Thoracic aorta (tissue), 2 donors: Measurements from ENCODE around the gene GPC6. TPM values are rescaled to one million over a fixed set of nuclear protein-coding genes. Genes with fewer than 3 reads are reported as not detected.

Source experiments
- ATAC-seq: fragments of 150-250 bp; one replicate; pipeline ENCODE4 v1.8.0; 2017; ENCODE audit warnings: low read depth; ENCODE audit not compliant: insufficient number of reproducible peaks, low FRiP score
- DNase-seq: peaks from one replicate; pipeline ENCODE4 v3.0.0-alpha.2; 2020; ENCODE audit warnings: low spot score
- H3K27ac ChIP-seq, 2 donors: fragments of 200-600 bp; sonication (generic); 1 replicate in 1 of 2; 2 replicates in 1 of 2; pipeline ENCODE4 v1.5.1; 2016; ENCODE audit warnings: mild to moderate bottlenecking in 2 of 2, moderate library complexity in 2 of 2
- H3K27me3 ChIP-seq: fragments of 200-600 bp; sonication (generic); replicated peaks from 2 replicates; pipeline ENCODE4 v1.6.0; 2016; ENCODE audit warnings: mild to moderate bottlenecking; ENCODE audit not compliant: insufficient read depth
- H3K36me3 ChIP-seq: fragments of 200-600 bp; sonication (generic); one replicate; pipeline ENCODE4 v1.5.1; 2016
- H3K4me1 ChIP-seq, 2 donors: fragments of 200-600 bp; sonication (generic); 1 replicate in 1 of 2; 2 replicates in 1 of 2; pipeline versions ENCODE4 v1.5.1 to v1.6.0; 2016; ENCODE audit warnings: low read depth in 2 of 2, mild to moderate bottlenecking in 1 of 2; ENCODE audit not compliant: control insufficient read depth in 1 of 2
- H3K4me3 ChIP-seq: fragments of 200-600 bp; sonication (generic); 2 replicates; pipeline ENCODE4 v1.5.1; 2016; ENCODE audit warnings: mild to moderate bottlenecking
- H3K9me3 ChIP-seq: fragments of 200-600 bp; sonication (generic); 2 replicates; pipeline ENCODE4 v1.5.1; 2016
- total RNA-seq, 2 donors: library from RNA; depleted of rRNA; stranded (reverse); fragments of >200 nt; gene quantifications; one replicate each; pipeline versions ENCODE4 v1.1.0 to v1.2.3, GENCODE V29; 2016
- TF ChIP-seq, protein P1 (sequence below): fragments of 200-600 bp; sonication (generic); IDR thresholded peaks from one replicate; pipeline ENCODE4 v1.5.1; 2019; ENCODE audit warnings: antibody characterized with exemption

GPC6 gene
- total RNA-seq, 2 donors from 2014 or later: 34.9 to 56.4 TPM

DNA sequence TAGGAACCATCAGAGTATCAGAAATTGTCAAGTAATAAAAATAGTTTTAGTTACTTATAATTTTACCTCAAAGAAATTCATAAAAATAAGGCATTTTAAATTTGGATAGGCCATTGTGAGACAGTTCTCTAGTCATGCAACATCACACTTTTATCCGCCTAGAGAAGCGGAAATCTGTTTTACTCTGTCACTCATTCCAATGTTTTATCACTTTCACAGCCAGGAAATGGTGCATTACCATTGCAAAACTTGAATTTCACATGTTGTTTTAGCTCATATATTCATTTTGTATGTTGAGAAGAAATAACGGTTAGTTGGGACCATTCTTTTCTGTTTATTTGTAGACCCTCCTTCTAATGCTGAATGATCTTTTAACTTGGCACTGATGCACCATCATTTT, 427.2 kb downstream of the GPC6 start:
- no peaks in the 10 kb centered on the region for H3K27me3 ChIP-seq
- no peaks in the 10 kb centered on the region for H3K4me1 ChIP-seq
- H3K4me3 ChIP-seq: no peak overlapping the region
- no peak for ATAC-seq
- TF ChIP-seq, protein P1, sequence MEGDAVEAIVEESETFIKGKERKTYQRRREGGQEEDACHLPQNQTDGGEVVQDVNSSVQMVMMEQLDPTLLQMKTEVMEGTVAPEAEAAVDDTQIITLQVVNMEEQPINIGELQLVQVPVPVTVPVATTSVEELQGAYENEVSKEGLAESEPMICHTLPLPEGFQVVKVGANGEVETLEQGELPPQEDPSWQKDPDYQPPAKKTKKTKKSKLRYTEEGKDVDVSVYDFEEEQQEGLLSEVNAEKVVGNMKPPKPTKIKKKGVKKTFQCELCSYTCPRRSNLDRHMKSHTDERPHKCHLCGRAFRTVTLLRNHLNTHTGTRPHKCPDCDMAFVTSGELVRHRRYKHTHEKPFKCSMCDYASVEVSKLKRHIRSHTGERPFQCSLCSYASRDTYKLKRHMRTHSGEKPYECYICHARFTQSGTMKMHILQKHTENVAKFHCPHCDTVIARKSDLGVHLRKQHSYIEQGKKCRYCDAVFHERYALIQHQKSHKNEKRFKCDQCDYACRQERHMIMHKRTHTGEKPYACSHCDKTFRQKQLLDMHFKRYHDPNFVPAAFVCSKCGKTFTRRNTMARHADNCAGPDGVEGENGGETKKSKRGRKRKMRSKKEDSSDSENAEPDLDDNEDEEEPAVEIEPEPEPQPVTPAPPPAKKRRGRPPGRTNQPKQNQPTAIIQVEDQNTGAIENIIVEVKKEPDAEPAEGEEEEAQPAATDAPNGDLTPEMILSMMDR: no peak
- H3K27ac ChIP-seq: no peak overlapping the region
- H3K9me3 ChIP-seq: no peaks in the 10 kb centered on the region
- DNase-seq: no peak
- no peaks in the 10 kb centered on the region for H3K36me3 ChIP-seq

DNA sequence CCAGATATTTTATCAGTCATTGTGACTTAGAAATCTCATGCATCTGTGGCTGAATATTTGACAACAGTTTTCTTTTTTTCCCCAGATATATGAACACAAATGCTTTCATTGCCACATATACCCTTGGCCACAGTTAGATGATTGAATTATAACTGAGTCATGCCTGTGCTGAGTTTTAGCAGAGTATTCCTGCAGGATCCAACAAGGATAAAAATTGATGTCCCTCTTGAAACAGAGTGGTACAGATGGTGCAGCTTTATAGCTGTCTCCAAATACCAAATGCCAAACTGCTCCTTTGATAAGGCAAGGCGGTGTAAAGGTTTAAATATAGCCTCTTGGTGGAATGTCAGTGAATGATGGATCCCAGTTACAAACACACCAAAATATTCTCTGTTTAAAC, 428.5 kb downstream of the GPC6 start:
- Histone ChIP-seq H3K4me3 (no peak overlapping the region), H3K36me3 (no peaks in the 10 kb centered on the region), H3K27ac (no peak overlapping the region), H3K27me3 (no peaks in the 10 kb centered on the region), H3K4me1 (no peaks in the 10 kb centered on the region), H3K9me3 (peaks cover 4% of the 10 kb centered on the region)
- no peak for ATAC-seq
- no peak for DNase-seq
- TF ChIP-seq, protein P1: no peak

DNA sequence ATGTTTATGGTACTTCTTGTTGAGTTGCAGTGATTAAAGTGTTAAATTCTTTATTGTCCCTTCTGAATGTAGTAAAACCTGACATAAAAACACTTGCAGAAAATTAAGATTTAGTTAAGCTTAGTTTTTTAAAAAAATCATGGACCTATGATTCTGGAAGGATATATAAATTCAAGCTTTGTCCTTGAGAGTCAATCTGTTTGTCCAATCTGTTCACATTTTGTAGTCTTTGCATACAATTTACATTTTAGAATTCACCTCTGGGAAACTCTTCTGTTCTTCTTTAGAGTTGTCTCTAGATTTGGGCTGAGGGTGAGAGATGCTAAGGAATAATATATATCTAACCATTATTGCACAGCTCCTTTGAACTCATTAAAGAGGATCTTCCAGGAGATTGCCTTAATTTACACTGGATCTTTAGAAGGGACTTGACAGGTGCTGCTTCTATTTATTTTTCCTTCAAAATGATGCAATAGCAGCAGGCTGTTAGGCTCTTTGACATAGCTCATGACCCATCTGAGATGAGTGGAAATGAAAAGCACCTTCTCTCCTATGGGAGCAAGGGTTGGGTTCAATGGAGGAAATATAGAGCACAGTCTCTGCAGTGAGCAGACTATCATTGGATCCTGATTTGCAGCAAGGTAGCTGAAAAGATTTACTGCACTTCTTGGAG, 433.9 kb downstream of the GPC6 start:
- H3K4me1 ChIP-seq: no peaks in the 10 kb centered on the region
- ATAC-seq (no peak), DNase-seq (no peak)
- H3K4me3 ChIP-seq: no peak overlapping the region
- H3K27ac ChIP-seq: no peak overlapping the region
- no peaks in the 10 kb centered on the region for H3K27me3 ChIP-seq
- no peaks in the 10 kb centered on the region for H3K36me3 ChIP-seq
- H3K9me3 ChIP-seq: peaks cover 4% of the 10 kb centered on the region
- TF ChIP-seq, protein P1: no peak

DNA sequence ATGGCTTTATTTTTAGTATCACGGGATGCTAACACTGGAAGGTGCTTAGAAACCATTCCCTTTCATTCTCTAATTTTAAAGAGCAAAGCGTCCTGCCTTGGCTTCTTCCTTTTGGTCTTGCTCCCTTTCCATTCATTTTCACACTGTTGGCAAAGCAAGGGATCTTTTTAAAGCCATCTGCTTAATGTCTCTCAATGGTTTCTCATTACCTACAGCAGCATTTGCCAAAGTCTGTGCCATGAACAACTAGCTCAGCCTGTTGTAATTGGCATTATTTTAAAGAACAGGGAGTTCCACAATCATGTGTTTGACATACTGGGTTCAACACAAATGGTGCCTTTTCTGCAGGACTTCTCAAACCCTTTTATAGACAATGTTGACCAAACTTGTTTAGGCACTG, 444.3 kb downstream of the GPC6 start:
- peaks cover 0 to 22% of the 10 kb centered on the region in 2 donors for H3K4me1 ChIP-seq
- no peaks in the 10 kb centered on the region for H3K36me3 ChIP-seq
- DNase-seq (no peak), ATAC-seq (no peak)
- H3K9me3 ChIP-seq: no peaks in the 10 kb centered on the region
- H3K4me3 ChIP-seq: no peak overlapping the region
- no peak overlapping the region for H3K27ac ChIP-seq
- TF ChIP-seq, protein P1: no peak
- H3K27me3 ChIP-seq: no peaks in the 10 kb centered on the region

DNA sequence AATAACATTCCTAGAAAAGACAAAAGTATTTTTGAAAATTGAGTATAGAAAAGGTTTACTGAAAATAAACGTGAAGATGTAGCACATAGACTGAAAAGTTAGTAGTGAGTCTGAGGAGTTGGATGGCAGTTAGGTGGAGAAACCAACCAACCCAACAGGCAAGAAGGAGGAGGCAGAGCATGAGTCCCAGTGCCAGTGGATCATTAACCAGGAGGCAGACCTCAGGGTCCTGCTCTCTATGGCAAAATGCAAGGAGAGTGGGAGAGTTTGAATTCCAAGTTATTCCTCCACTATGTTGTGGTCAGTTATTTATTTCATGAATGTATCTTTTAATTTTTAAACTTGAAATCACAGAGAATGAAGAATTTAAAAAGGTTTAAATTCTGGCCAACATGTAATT, 446.4 kb downstream of the GPC6 start:
- peaks cover 0 to 11% of the 10 kb centered on the region in 2 donors for H3K4me1 ChIP-seq
- H3K27ac ChIP-seq: no peak overlapping the region
- DNase-seq (no peak), ATAC-seq (no peak)
- H3K27me3 ChIP-seq: no peaks in the 10 kb centered on the region
- no peaks in the 10 kb centered on the region for H3K9me3 ChIP-seq
- no peak overlapping the region for H3K4me3 ChIP-seq
- H3K36me3 ChIP-seq: no peaks in the 10 kb centered on the region
- TF ChIP-seq, protein P1: no peak
